Spleen (tissue), 11 donors: ENCODE data around the gene OR9Q1. TPM values are rescaled to one million over a fixed set of nuclear protein-coding genes. Genes with fewer than 3 reads are reported as not detected.

Experiments
- DNase-seq: peaks from one replicate; pipeline ENCODE4 v3.0.0-alpha.2; 2020
- H3K27ac ChIP-seq, 8 donors: fragments of 200-600 bp; sonication (generic) in 7 of 8; 1 replicate in 4 of 8; 2 replicates in 4 of 8; pipeline versions ENCODE4 v1.5.0 to v1.8.0; 2016 to 2021; ENCODE audit warnings: inconsistent platforms in 4 of 8, mild to moderate bottlenecking in 4 of 8, moderate library complexity in 1 of 8
- H3K27me3 ChIP-seq, 7 donors: fragments of 200-600 bp; sonication (generic) in 6 of 7; replicated peaks in 1 of 7; 1 replicate in 4 of 7; 2 replicates in 3 of 7; pipeline versions ENCODE4 v1.5.0 to v1.8.0; 2016 to 2021; ENCODE audit warnings: inconsistent platforms in 3 of 7, mild to moderate bottlenecking in 1 of 7
- H3K36me3 ChIP-seq, 6 donors: fragments of 200-600 bp; sonication (generic) in 5 of 6; 1 replicate in 4 of 6; 2 replicates in 2 of 6; pipeline versions ENCODE4 v1.5.0 to v1.8.0; 2016 to 2021; ENCODE audit warnings: inconsistent platforms in 2 of 6
- H3K4me1 ChIP-seq, 6 donors: fragments of 200-600 bp; sonication (generic) in 5 of 6; 1 replicate in 3 of 6; 2 replicates in 3 of 6; pipeline versions ENCODE4 v1.5.0 to v1.8.0; 2016 to 2021; ENCODE audit warnings: inconsistent platforms in 3 of 6
- H3K4me3 ChIP-seq, 8 donors: fragments of 200-600 bp; sonication (generic) in 7 of 8; 1 replicate in 4 of 8; 2 replicates in 4 of 8; pipeline versions ENCODE4 v1.5.0 to v1.8.0; 2016 to 2021; ENCODE audit warnings: inconsistent platforms in 4 of 8, mild to moderate bottlenecking in 4 of 8, moderate library complexity in 2 of 8
- H3K9me3 ChIP-seq, 8 donors: fragments of 200-600 bp; sonication (generic) in 7 of 8; 1 replicate in 4 of 8; 2 replicates in 4 of 8; pipeline versions ENCODE4 v1.5.0 to v1.8.0; 2016 to 2021; ENCODE audit warnings: inconsistent platforms in 4 of 8
- CTCF ChIP-seq, 11 experiments: fragments of 200-600 bp in 7 of 11; fragments of 450-650 bp in 4 of 11; sonication (generic) in 4 of 11; IDR thresholded peaks in 8 of 11; conservative IDR thresholded peaks in 3 of 11; 1 replicate in 7 of 11; 2 replicates in 4 of 11; pipeline versions ENCODE4 v1.4.0 to v1.8.0; 2016 to 2021; ENCODE audit warnings: antibody characterized with exemption in 11 of 11, inconsistent platforms in 4 of 11, mild to moderate bottlenecking in 1 of 11
- POLR2A ChIP-seq, 3 donors: fragments of 450-650 bp; IDR thresholded peaks; one replicate each; pipeline ENCODE4 v1.5.1; 2017; ENCODE audit warnings: antibody characterized with exemption in 3 of 3, mild to moderate bottlenecking in 1 of 3
- POLR2AphosphoS5 ChIP-seq, 3 donors: sonication (generic); formaldehyde crosslinking; IDR thresholded peaks; one replicate each; pipeline ENCODE4 v1.5.1; 2017; ENCODE audit warnings: antibody characterized with exemption in 3 of 3
- WGBS, 5 donors: extraction: QIAGEN DNeasy Blood & Tissue Kit in 3 of 5; methylation state at CpG; one replicate each; pipeline versions ENCODE4 v1.1.5 to v1.1.7; 2013 to 2018; 5-methylcytosine and 5-hydroxymethylcytosine counted together
- intact Hi-C: fragments of 100-400 bp; cut with DNase I; formaldehyde crosslinking; loops from one replicate; pipeline ENCODE4 v1.15.0; 2023; ENCODE audit warnings: low total_unique reads
- polyA plus RNA-seq, 3 donors: library from polyadenylated mRNA; stranded (reverse); fragments of 200-250 nt; gene quantifications; one replicate each; pipeline ENCODE4 v1.2.1, GENCODE V29; 2013
- total RNA-seq, 7 donors: library from RNA; depleted of rRNA in 3 of 7; stranded (reverse); fragments of >200 nt in 3 of 7; fragmentation: NEBNext Ultra II Directional in 4 of 7; extraction: Animal tissue kit (Norgen Biotek cat#: 25700) in 4 of 7; gene quantifications; one replicate each; pipeline versions ENCODE4 v1.1.0 to v1.2.1, GENCODE V29; 2016 to 2021
- donor health status: healthy with polysubstance abuse.
- donor health status: DM: no; HTN: no; CAD: no; lungs with moderate emphysema.
- donor health status: DM: no; HTN: no; CAD: no.
- donor health status: Bipolar disorder and iron deficiency.
- donor health status: healthy.
- donor health status: DM: no; HTN: no; CAD: no.
- donor health status: DM: yes; HTN: yes; CAD: no.

OR9Q1 gene
- total and polyA plus RNA-seq, 10 donors = not detected

GRCh38 chr11:58046231-58046630 is 22.6 kb downstream of the OR9Q1 start:
- 54 to 84% (median 69%) methylated on average over 3 of the region's 3 CpGs for WGBS, 5 donors

DNA sequence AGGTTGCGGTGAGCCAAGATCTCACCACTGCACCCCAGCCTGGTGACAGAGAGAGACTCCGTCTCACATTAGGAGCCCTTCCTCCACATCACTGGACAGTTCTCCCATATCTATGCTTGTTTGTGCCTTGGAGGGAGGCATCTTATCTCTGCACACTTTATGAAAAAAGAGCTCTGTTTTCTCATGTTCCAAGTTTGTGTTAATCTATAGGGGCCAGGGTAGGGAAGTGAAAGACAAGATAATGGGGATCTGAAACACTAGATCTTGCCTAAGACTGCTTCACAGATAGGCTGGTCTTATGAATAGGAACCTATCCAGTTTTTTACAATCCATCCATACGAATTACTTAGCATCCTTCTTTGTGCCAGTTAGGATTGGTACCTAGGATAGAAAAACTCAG is 24.1 kb downstream of the OR9Q1 start:
- no peaks in the 10 kb centered on the region for H3K9me3 ChIP-seq
- peaks cover 0 to 4% (median 0%) of the 10 kb centered on the region in 7 donors for H3K27me3 ChIP-seq
- no peak overlapping the region for H3K4me3 ChIP-seq
- no peak for DNase-seq
- intact Hi-C loops = no loop called here
- WGBS, 5 donors = 81 to 93% (median 88%) methylated on average over 3 of the region's 3 CpGs
- H3K36me3 ChIP-seq = no peaks in the 10 kb centered on the region
- TF ChIP-seq CTCF (IDR thresholded peaks at IDR 0.05 in 8 of 11, conservative IDR thresholded peaks at IDR 0.05 in 3 of 11) (no peak), POLR2A (IDR thresholded peaks at IDR 0.05) (no peak), POLR2AphosphoS5 (IDR thresholded peaks at IDR 0.05) (no peak)
- no peak overlapping the region for H3K27ac ChIP-seq
- H3K4me1 ChIP-seq = no peaks in the 10 kb centered on the region

More at GRCh38 chr11:58046231-58046630, 22.6 kb downstream of the OR9Q1 start:
- intact Hi-C loops = no loop called here
- no peak for TF ChIP-seq CTCF (IDR thresholded peaks at IDR 0.05 in 8 of 11, conservative IDR thresholded peaks at IDR 0.05 in 3 of 11)
- TF ChIP-seq POLR2A (IDR thresholded peaks at IDR 0.05) = no peak
- no peak for TF ChIP-seq POLR2AphosphoS5 (IDR thresholded peaks at IDR 0.05)
- H3K4me1 ChIP-seq = no peaks in the 10 kb centered on the region
- no peak overlapping the region for H3K4me3 ChIP-seq
- peaks cover 0 to 4% (median 0%) of the 10 kb centered on the region in 7 donors for H3K27me3 ChIP-seq
- H3K27ac ChIP-seq = no peak overlapping the region
- no peaks in the 10 kb centered on the region for H3K9me3 ChIP-seq
- H3K36me3 ChIP-seq = no peaks in the 10 kb centered on the region
- DNase-seq = no peak

DNA sequence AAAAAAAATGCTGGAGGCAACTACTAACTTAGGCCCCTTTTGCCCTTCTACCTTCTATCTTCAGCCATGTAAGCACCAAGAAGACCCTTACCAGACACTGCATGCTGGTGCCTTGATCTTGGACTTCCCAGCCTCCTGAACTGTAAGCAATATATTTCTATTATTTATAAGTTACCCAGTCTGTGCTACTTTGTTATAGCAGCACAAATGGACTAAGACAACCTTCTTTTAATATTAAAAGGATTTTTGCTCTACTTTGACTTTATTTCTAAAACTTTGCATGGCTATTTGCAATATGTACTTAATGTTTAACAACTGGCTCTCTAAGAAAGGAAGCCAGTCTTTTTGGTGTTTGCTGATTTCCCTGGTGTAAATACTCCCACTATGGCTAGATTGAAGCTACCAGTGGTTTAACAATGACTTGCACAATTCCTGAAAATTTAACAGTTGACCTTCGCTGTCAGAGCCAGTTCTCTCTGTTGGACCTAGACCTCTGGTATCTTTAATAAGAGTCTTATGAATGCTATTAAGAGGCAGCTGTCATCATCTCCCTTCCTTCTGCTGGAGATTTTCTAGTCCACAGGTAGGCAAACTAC is 32.2 kb downstream of the OR9Q1 start:
- H3K4me3 ChIP-seq = no peak overlapping the region
- no peak overlapping the region for H3K27ac ChIP-seq
- H3K4me1 ChIP-seq = no peaks in the 10 kb centered on the region
- H3K27me3 ChIP-seq = no peaks in the 10 kb centered on the region
- no peak for DNase-seq
- no peaks in the 10 kb centered on the region for H3K36me3 ChIP-seq
- intact Hi-C loops = no loop called here
- 83 to 90% (median 83%) methylated on average over 1 of the region's 1 CpG for WGBS, 5 donors
- no peaks in the 10 kb centered on the region for H3K9me3 ChIP-seq
- TF ChIP-seq CTCF (IDR thresholded peaks at IDR 0.05 in 8 of 11, conservative IDR thresholded peaks at IDR 0.05 in 3 of 11) (no peak), POLR2AphosphoS5 (IDR thresholded peaks at IDR 0.05) (no peak), POLR2A (IDR thresholded peaks at IDR 0.05) (no peak)

DNA sequence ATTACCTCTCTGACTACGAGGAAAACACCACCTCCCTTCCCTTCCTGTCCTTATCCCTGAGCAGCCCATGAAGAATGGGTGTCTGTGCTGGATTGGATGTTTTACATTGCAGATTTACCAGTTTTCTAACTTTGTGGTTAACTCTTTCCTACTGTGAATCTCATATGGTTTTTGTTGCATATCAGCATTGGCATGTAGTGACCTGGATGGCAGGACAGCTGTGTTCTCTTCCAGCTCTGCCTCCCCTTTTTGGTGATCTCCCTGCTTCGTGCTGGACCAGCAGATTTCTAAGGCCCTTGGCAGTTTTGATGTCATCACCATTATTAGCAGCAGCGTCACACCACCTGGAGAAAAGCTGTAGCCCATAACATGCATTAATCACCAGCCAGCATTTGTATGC is 33.8 kb downstream of the OR9Q1 start:
- WGBS, 5 donors = 64 to 75% (median 69%) methylated on average over 3 of the region's 3 CpGs
- no peaks in the 10 kb centered on the region for H3K4me1 ChIP-seq
- intact Hi-C loops = no loop called here
- no peak overlapping the region for H3K27ac ChIP-seq
- H3K36me3 ChIP-seq = no peaks in the 10 kb centered on the region
- TF ChIP-seq POLR2AphosphoS5 (IDR thresholded peaks at IDR 0.05) (no peak), POLR2A (IDR thresholded peaks at IDR 0.05) (no peak), CTCF (IDR thresholded peaks at IDR 0.05 in 8 of 11, conservative IDR thresholded peaks at IDR 0.05 in 3 of 11) (no peak)
- no peaks in the 10 kb centered on the region for H3K9me3 ChIP-seq
- H3K4me3 ChIP-seq = no peak overlapping the region
- H3K27me3 ChIP-seq = no peaks in the 10 kb centered on the region
- no peak for DNase-seq
